ENCODE results near the gene ZNRF1. TPM values are rescaled to one million over a fixed set of nuclear protein-coding genes. Genes with fewer than 3 reads are reported as not detected.

Gene ZNRF1
- total RNA-seq, 1 experiment from 2014 or later, result 20.7 TPM

- H3K4me1 ChIP-seq (replicated peaks), result peaks cover 3% of the 10 kb centered on the region; the same call in 1 of the 2 replicates
- no peak overlapping the region for H3K4me3 ChIP-seq
- H3K36me3 ChIP-seq, result no peaks in the 10 kb centered on the region
- no peak overlapping the region for H3K27ac ChIP-seq
- no peaks in the 10 kb centered on the region for H3K27me3 ChIP-seq (replicated peaks)
- DNase-seq (ENCODE audit: low read depth in 1 of 2, low spot score in 2 of 2), result no peak
- H3K9me3 ChIP-seq (replicated peaks), result no peaks in the 10 kb centered on the region
Observed at GRCh38 chr16:75074920-75075687, 76.3 kb downstream of the ZNRF1 start.

- Histone ChIP-seq H3K9me3 (replicated peaks) (no peaks in the 10 kb centered on the region), H3K36me3 (no peaks in the 10 kb centered on the region), H3K27me3 (replicated peaks) (no peaks in the 10 kb centered on the region), H3K4me3 (no peak overlapping the region), H3K4me1 (replicated peaks) (no peaks in the 10 kb centered on the region), H3K27ac (no peak overlapping the region)
- no peak for DNase-seq (ENCODE audit: low read depth in 1 of 2, low spot score in 2 of 2)
Observed at GRCh38 chr16:75075688-75076268, 77.0 kb downstream of the ZNRF1 start.

- no peak overlapping the region for H3K27ac ChIP-seq
Observed at GRCh38 chr16:75078886-75079285, 80.1 kb downstream of the ZNRF1 start.

GRCh38 chr16:75079346-75079926, 80.6 kb downstream of the ZNRF1 start:
- Histone ChIP-seq H3K36me3 (0 out of 2 replicates have a peak, but pooled peaks cover 5% of the 10 kb centered on the region), H3K4me3 (no peak overlapping the region), H3K4me1 (replicated peaks) (no peaks in the 10 kb centered on the region), H3K9me3 (replicated peaks) (no peaks in the 10 kb centered on the region), H3K27ac (no peak overlapping the region), H3K27me3 (replicated peaks) (no peaks in the 10 kb centered on the region)
- DNase-seq (ENCODE audit: low read depth in 1 of 2, low spot score in 2 of 2), result no peak

More at GRCh38 chr16:75078886-75079285, 80.1 kb downstream of the ZNRF1 start:
- Histone ChIP-seq H3K9me3 (replicated peaks) (no peaks in the 10 kb centered on the region), H3K4me1 (replicated peaks) (no peaks in the 10 kb centered on the region), H3K4me3 (no peak overlapping the region), H3K27me3 (replicated peaks) (no peaks in the 10 kb centered on the region), H3K36me3 (0 out of 2 replicates have a peak, but pooled peaks cover 2% of the 10 kb centered on the region)
- no peak for DNase-seq (ENCODE audit: low read depth in 1 of 2, low spot score in 2 of 2)

GRCh38 chr16:75080205-75081029, 81.6 kb downstream of the ZNRF1 start:
- 0 out of 2 replicates have a peak, but pooled peaks cover 6% of the 10 kb centered on the region for H3K36me3 ChIP-seq
- H3K27me3 ChIP-seq (replicated peaks), result no peaks in the 10 kb centered on the region
- H3K27ac ChIP-seq, result no peak overlapping the region
- DNase-seq (ENCODE audit: low read depth in 1 of 2, low spot score in 2 of 2), result no peak
- no peaks in the 10 kb centered on the region; the same call in 1 of the 2 replicates for H3K9me3 ChIP-seq (replicated peaks)
- H3K4me3 ChIP-seq, result no peak overlapping the region
- no peaks in the 10 kb centered on the region for H3K4me1 ChIP-seq (replicated peaks)

GRCh38 chr16:75081179-75081859, 82.5 kb downstream of the ZNRF1 start:
- H3K27ac ChIP-seq, result no peak overlapping the region

GRCh38 chr16:75083813-75084212, 85.0 kb downstream of the ZNRF1 start:
- Histone ChIP-seq H3K36me3 (0 out of 2 replicates have a peak, but pooled peaks cover 6% of the 10 kb centered on the region), H3K4me1 (replicated peaks) (no peaks in the 10 kb centered on the region), H3K4me3 (no peak overlapping the region), H3K9me3 (replicated peaks) (no peaks in the 10 kb centered on the region; the same call in 1 of the 2 replicates), H3K27me3 (replicated peaks) (no peaks in the 10 kb centered on the region), H3K27ac (no peak overlapping the region)
- DNase-seq (ENCODE audit: low read depth in 1 of 2, low spot score in 2 of 2), result no peak

More at GRCh38 chr16:75081179-75081859, 82.5 kb downstream of the ZNRF1 start:
- Histone ChIP-seq H3K4me1 (replicated peaks) (no peaks in the 10 kb centered on the region), H3K4me3 (no peak overlapping the region), H3K9me3 (replicated peaks) (no peaks in the 10 kb centered on the region; the same call in 1 of the 2 replicates), H3K27me3 (replicated peaks) (no peaks in the 10 kb centered on the region), H3K36me3 (0 out of 2 replicates have a peak, but pooled peaks cover 6% of the 10 kb centered on the region)
- DNase-seq (ENCODE audit: low read depth in 1 of 2, low spot score in 2 of 2), result no peak

- no peak for DNase-seq (ENCODE audit: low read depth in 1 of 2, low spot score in 2 of 2)
- Histone ChIP-seq H3K36me3 (0 out of 2 replicates have a peak, but pooled peaks cover 6% of the 10 kb centered on the region), H3K27me3 (replicated peaks) (no peaks in the 10 kb centered on the region), H3K4me3 (no peak overlapping the region), H3K27ac (no peak overlapping the region), H3K4me1 (replicated peaks) (no peaks in the 10 kb centered on the region), H3K9me3 (replicated peaks) (no peaks in the 10 kb centered on the region; the same call in 1 of the 2 replicates)
Observed at GRCh38 chr16:75085556-75085955, 86.7 kb downstream of the ZNRF1 start.

GRCh38 chr16:75086281-75086680, 87.5 kb downstream of the ZNRF1 start:
- Histone ChIP-seq H3K36me3 (0 out of 2 replicates have a peak, but pooled peaks cover 6% of the 10 kb centered on the region), H3K27ac (no peak overlapping the region), H3K27me3 (replicated peaks) (no peaks in the 10 kb centered on the region), H3K4me1 (replicated peaks) (no peaks in the 10 kb centered on the region), H3K9me3 (replicated peaks) (no peaks in the 10 kb centered on the region; the same call in 1 of the 2 replicates), H3K4me3 (no peak overlapping the region)
- no peak for DNase-seq (ENCODE audit: low read depth in 1 of 2, low spot score in 2 of 2)

- Histone ChIP-seq H3K4me1 (replicated peaks) (no peaks in the 10 kb centered on the region), H3K27me3 (replicated peaks) (no peaks in the 10 kb centered on the region), H3K36me3 (0 out of 2 replicates have a peak, but pooled peaks cover 6% of the 10 kb centered on the region), H3K9me3 (replicated peaks) (no peaks in the 10 kb centered on the region; the same call in 1 of the 2 replicates), H3K27ac (no peak overlapping the region), H3K4me3 (no peak overlapping the region)
- no peak for DNase-seq (ENCODE audit: low read depth in 1 of 2, low spot score in 2 of 2)
Observed at GRCh38 chr16:75086688-75087374, 88.0 kb downstream of the ZNRF1 start.

GRCh38 chr16:75087375-75087979, 88.7 kb downstream of the ZNRF1 start:
- H3K4me3 ChIP-seq, result no peak overlapping the region

GRCh38 chr16:75088216-75088615, 89.4 kb downstream of the ZNRF1 start:
- no peak for DNase-seq (ENCODE audit: low read depth in 1 of 2, low spot score in 2 of 2)
- H3K27me3 ChIP-seq (replicated peaks), result no peaks in the 10 kb centered on the region
- no peak overlapping the region for H3K27ac ChIP-seq

More at GRCh38 chr16:75087375-75087979, 88.7 kb downstream of the ZNRF1 start:
- Histone ChIP-seq H3K36me3 (0 out of 2 replicates have a peak, but pooled peaks cover 6% of the 10 kb centered on the region), H3K9me3 (replicated peaks) (no peaks in the 10 kb centered on the region; the same call in 1 of the 2 replicates), H3K4me1 (replicated peaks) (no peaks in the 10 kb centered on the region), H3K27me3 (replicated peaks) (no peaks in the 10 kb centered on the region), H3K27ac (no peak overlapping the region)
- DNase-seq (ENCODE audit: low read depth in 1 of 2, low spot score in 2 of 2), result no peak

More at GRCh38 chr16:75088216-75088615, 89.4 kb downstream of the ZNRF1 start:
- Histone ChIP-seq H3K9me3 (replicated peaks) (no peaks in the 10 kb centered on the region; the same call in 1 of the 2 replicates), H3K36me3 (0 out of 2 replicates have a peak, but pooled peaks cover 4% of the 10 kb centered on the region), H3K4me1 (replicated peaks) (no peaks in the 10 kb centered on the region), H3K4me3 (no peak overlapping the region)
